H1 (cell line): ENCODE data around the gene TMEM50A. TPM values are rescaled to one million over a fixed set of nuclear protein-coding genes. Genes with fewer than 3 reads are reported as not detected.
"Not testable (repeated sequence)": the region's sequence is repeated elsewhere in the genome, so short reads cannot be mapped to it uniquely, and the experiment has no call there.

Experiments used
- CTCF ChIA-PET: fragments of 300-600 bp; sonication (Branson Sonifier 250); formaldehyde crosslinking; loops from one replicate; lab custom pipeline; 2021; ENCODE audit not compliant: partially characterized antibody; lab: Charles Lee
- POLR2A ChIA-PET: fragments of 300-600 bp; sonication (Branson Sonifier 250); formaldehyde crosslinking; loops from one replicate; lab custom pipeline; 2021; ENCODE audit warnings: inconsistent platforms; ENCODE audit not compliant: partially characterized antibody; lab: Charles Lee
- DNase-seq, 2 experiments: peaks; one replicate each; pipeline versions ENCODE4 v3.0.0 to v3.0.0-alpha.2; 2010 to 2022; ENCODE audit warnings: low spot score in 2 of 2, low read depth in 1 of 2, mixed read lengths in 1 of 2
- FAIRE-seq: peaks from 2 replicates; lab custom pipeline; 2011; peaks lifted over from hg19 to GRCh38; lab: Jason Lieb, UNC
- H2AFZ ChIP-seq: 2 replicates; pipeline ENCODE4 v1.8.1; 2012; ENCODE audit warnings: low read length, inconsistent platforms
- H2AK5ac ChIP-seq: 2 replicates; pipeline ENCODE4 v1.6.1; 2013; ENCODE audit warnings: low read depth, low read length
- H2BK120ac ChIP-seq: replicated peaks from 2 replicates; pipeline ENCODE3; 2013; ENCODE audit warnings: low read depth, low read length, inconsistent platforms
- H2BK12ac ChIP-seq: 2 replicates; pipeline ENCODE4 v1.6.1; 2013; ENCODE audit warnings: low read depth, low read length
- H2BK15ac ChIP-seq: 2 replicates; pipeline ENCODE4 v1.6.1; 2013; ENCODE audit warnings: low read length
- H2BK20ac ChIP-seq: 2 replicates; pipeline ENCODE4 v1.6.1; 2013; ENCODE audit warnings: low read length
- H2BK5ac ChIP-seq: 2 replicates; pipeline ENCODE4 v1.6.1; 2013; ENCODE audit warnings: low read depth, low read length
- H3K14ac ChIP-seq: 2 replicates; pipeline ENCODE4 v1.6.1; 2013; ENCODE audit warnings: inconsistent platforms; ENCODE audit not compliant: insufficient read length
- H3K18ac ChIP-seq: 2 replicates; pipeline ENCODE4 v1.6.1; 2013; ENCODE audit warnings: low read length; ENCODE audit errors: extremely low read depth
- H3K23ac ChIP-seq: 2 replicates; pipeline ENCODE4 v1.6.1; 2013; ENCODE audit warnings: inconsistent platforms; ENCODE audit not compliant: insufficient read length
- H3K23me2 ChIP-seq: 2 replicates; pipeline ENCODE4 v1.6.1; 2013; ENCODE audit warnings: low read depth, low read length
- H3K27ac ChIP-seq: 2 replicates; pipeline ENCODE4 v1.6.1; 2011; ENCODE audit warnings: low read depth, low read length, inconsistent platforms
- H3K27me3 ChIP-seq, 4 experiments: replicated peaks in 1 of 4; 1 replicate in 1 of 4; 2 replicates in 3 of 4; pipeline versions ENCODE4 v1.6.1 to v1.8.1; 2011 to 2013; ENCODE audit warnings: low read length in 3 of 4, mild to moderate bottlenecking in 3 of 4, inconsistent platforms in 2 of 4, mixed read lengths in 2 of 4, moderate library complexity in 1 of 4; ENCODE audit not compliant: control insufficient read depth in 3 of 4, insufficient read depth in 3 of 4; ENCODE audit errors: extremely low read depth in 1 of 4
- H3K36me3 ChIP-seq, 4 experiments: 2 replicates each; pipeline versions ENCODE4 v1.6.1 to v1.8.1; 2011 to 2013; ENCODE audit warnings: mild to moderate bottlenecking in 4 of 4, low read length in 3 of 4, moderate library complexity in 2 of 4, control low read depth in 1 of 4, inconsistent platforms in 1 of 4; ENCODE audit not compliant: insufficient read depth in 4 of 4, control insufficient read depth in 2 of 4
- H3K4ac ChIP-seq: replicated peaks from 2 replicates; pipeline ENCODE3; 2013; ENCODE audit warnings: low read length, low read depth, mixed read lengths, inconsistent platforms; ENCODE audit not compliant: insufficient read length
- H3K4me1 ChIP-seq, 4 experiments: replicated peaks in 1 of 4; 1 replicate in 1 of 4; 2 replicates in 3 of 4; pipeline versions ENCODE4 v1.6.1 to v1.8.1; 2011 to 2013; ENCODE audit warnings: low read length in 3 of 4, inconsistent platforms in 2 of 4, mixed read lengths in 1 of 4; ENCODE audit not compliant: insufficient read depth in 4 of 4, control insufficient read depth in 3 of 4
- H3K4me2 ChIP-seq, 2 experiments: 2 replicates each; pipeline versions ENCODE4 v1.6.1 to v1.8.1; 2011 to 2013; ENCODE audit warnings: low read depth in 2 of 2, low read length in 2 of 2, control low read depth in 1 of 2, inconsistent platforms in 1 of 2, mild to moderate bottlenecking in 1 of 2; ENCODE audit not compliant: insufficient read depth in 1 of 2
- H3K4me3 ChIP-seq, 4 experiments: fragments of 200-600, 300-600 bp in 1 of 4; sonication (generic), shearing (Covaris generic), sonication (Bioruptor Twin) in 1 of 4; 2 replicates each; pipeline versions ENCODE4 v1.5.1 to v1.8.1; 2011 to 2016; ENCODE audit warnings: low read length in 4 of 4, low read depth in 3 of 4, control low read depth in 2 of 4, inconsistent platforms in 2 of 4, mild to moderate bottlenecking in 2 of 4, mixed read lengths in 1 of 4, moderate library complexity in 1 of 4; ENCODE audit not compliant: insufficient read depth in 2 of 4; ENCODE audit errors: extremely low read depth in 1 of 4
- H3K56ac ChIP-seq: replicated peaks from 2 replicates; pipeline ENCODE3; 2013; ENCODE audit warnings: low read depth, mild to moderate bottlenecking, mixed read lengths, low read length, inconsistent platforms; ENCODE audit not compliant: insufficient read length
- H3K79me1 ChIP-seq: 2 replicates; pipeline ENCODE4 v1.6.1; 2013; ENCODE audit warnings: low read depth, low read length, control low read depth
- H3K79me2 ChIP-seq, 2 experiments: 2 replicates each; pipeline versions ENCODE4 v1.6.1 to v1.8.1; 2012 to 2013; ENCODE audit warnings: low read length in 2 of 2, mild to moderate bottlenecking in 2 of 2, inconsistent platforms in 1 of 2; ENCODE audit not compliant: insufficient read depth in 2 of 2, control insufficient read depth in 1 of 2
- H3K9ac ChIP-seq, 4 experiments: replicated peaks in 1 of 4; 1 replicate in 1 of 4; 2 replicates in 3 of 4; pipeline versions ENCODE4 v1.6.1 to v1.8.1; 2011 to 2013; ENCODE audit warnings: low read depth in 3 of 4, low read length in 3 of 4, control low read depth in 2 of 4, mild to moderate bottlenecking in 2 of 4, moderate library complexity in 2 of 4, inconsistent platforms in 1 of 4; ENCODE audit errors: extremely low read depth in 1 of 4
- H3K9me3 ChIP-seq, 2 experiments: 2 replicates each; pipeline versions ENCODE4 v1.6.1 to v1.8.1; 2012 to 2013; ENCODE audit warnings: mild to moderate bottlenecking in 2 of 2, moderate library complexity in 2 of 2, control low read depth in 1 of 2, inconsistent platforms in 1 of 2, low read depth in 1 of 2, low read length in 1 of 2, mixed read lengths in 1 of 2; ENCODE audit not compliant: insufficient read depth in 2 of 2
- H4K20me1 ChIP-seq, 2 experiments: replicated peaks in 1 of 2; 2 replicates each; pipeline versions ENCODE3 to v1.8.1; 2011 to 2013; ENCODE audit warnings: inconsistent platforms in 2 of 2, low read length in 2 of 2, mild to moderate bottlenecking in 1 of 2; ENCODE audit not compliant: insufficient read depth in 2 of 2, control insufficient read depth in 1 of 2
- H4K5ac ChIP-seq: 2 replicates; pipeline ENCODE4 v1.6.1; 2013; ENCODE audit warnings: low read length, low read depth, mixed read lengths, inconsistent platforms; ENCODE audit not compliant: insufficient read length
- H4K8ac ChIP-seq: 2 replicates; pipeline ENCODE4 v1.8.0; 2013; ENCODE audit warnings: mild to moderate bottlenecking, moderate library complexity, low read length, inconsistent platforms; ENCODE audit not compliant: insufficient read depth; ENCODE audit errors: extremely low read depth
- H4K91ac ChIP-seq: replicated peaks from 2 replicates; pipeline ENCODE3; 2013; ENCODE audit warnings: low read length, mixed read lengths, inconsistent platforms; ENCODE audit not compliant: insufficient read length
- WGBS, 2 experiments: shearing (Covaris generic) in 1 of 2; methylation state at CpG; one replicate each; pipeline versions ENCODE4 v1.1.6 to v1.1.7; 2013 to 2015; ENCODE audit warnings: low lambda C conversion rate in 2 of 2, mixed read lengths in 2 of 2, inconsistent platforms in 1 of 2, low coverage in 1 of 2, missing lambda C conversion rate in 1 of 2; ENCODE audit not compliant: insufficient replicate concordance in 2 of 2, insufficient coverage in 1 of 2, insufficient read length in 1 of 2; ENCODE audit errors: extremely low coverage in 1 of 2, missing lambda C conversion rate in 1 of 2; 5-methylcytosine and 5-hydroxymethylcytosine counted together
- polyA plus RNA-seq, 7 experiments: library from polyadenylated mRNA; depleted of rRNA in 3 of 7; stranded (reverse) in 5 of 7; unstranded in 2 of 7; fragments of >200 nt in 5 of 7; fragments of 200-250 nt in 2 of 7; gene quantifications; 1 replicate in 5 of 7; 2 replicates in 1 of 7; 4 replicates in 1 of 7; pipeline versions ENCODE4 v1.2.1 to v1.2.3, GENCODE V29; 2011 to 2013; ENCODE audit warnings: missing spikeins in 2 of 7, mixed read lengths in 2 of 7
- total RNA-seq: library from RNA; stranded (reverse); fragmentation: NEBNext Ultra II Directional; extraction: Animal tissue kit (Norgen Biotek cat#: 25700); gene quantifications from 2 replicates; pipeline ENCODE4 v1.2.1, GENCODE V29; 2021

TMEM50A gene
- total and polyA plus RNA-seq, 2 of the 8 experiments (the other 6 are each of a cell fraction or from before 2014, with no cell fraction given) = 98.6 to 111 TPM

DNA sequence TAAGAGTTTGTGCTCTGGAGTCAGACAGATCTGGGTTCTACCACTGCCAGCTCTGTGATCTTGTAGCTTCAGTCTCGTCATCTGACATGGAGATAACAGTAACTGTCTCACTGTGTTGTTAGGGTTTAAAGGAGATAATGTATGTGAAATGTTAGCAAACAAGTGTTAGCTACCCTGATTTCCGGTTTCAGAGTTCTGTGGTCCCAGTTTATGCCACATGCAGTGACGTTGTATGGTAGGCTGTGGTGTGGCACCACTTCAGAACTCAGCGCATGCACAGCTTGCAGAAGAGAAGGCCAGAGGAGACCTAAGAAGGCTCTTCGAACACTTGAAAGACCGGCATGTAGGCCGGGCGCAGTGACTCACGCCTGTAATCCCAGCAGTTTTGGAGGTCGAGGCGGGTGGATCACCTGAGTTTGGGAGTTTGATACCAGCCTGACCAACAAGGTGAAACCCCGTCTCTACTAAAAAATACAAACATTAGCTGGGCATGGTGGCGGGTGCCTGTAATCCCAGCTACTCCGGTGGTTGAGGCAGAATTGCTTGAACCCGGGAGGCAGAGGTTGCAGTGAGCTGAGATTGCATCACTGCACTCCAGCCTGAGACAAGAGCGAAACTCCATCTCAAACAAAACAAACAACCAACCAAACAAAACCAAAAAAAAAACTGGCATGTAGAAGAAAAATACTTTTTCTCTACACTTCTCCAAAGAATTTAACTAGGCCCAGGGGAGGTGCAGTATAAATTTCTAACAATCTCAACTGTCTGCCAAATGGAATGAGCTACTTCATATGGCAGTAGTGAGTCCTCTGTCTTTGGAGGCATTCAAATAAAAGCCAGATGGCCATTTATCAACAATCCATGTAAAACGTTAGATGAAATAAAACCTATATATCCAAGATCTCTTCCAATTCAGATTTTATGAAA lies 10.0 kb upstream of the TMEM50A start:
- DNase-seq, H3K36me3 ChIP-seq: not testable (repeated sequence)

More for the DNA sequence above, 10.0 kb upstream of the TMEM50A start:
- H3K79me1 ChIP-seq, H2AK5ac ChIP-seq, H2BK5ac ChIP-seq, H3K9ac ChIP-seq, H3K14ac ChIP-seq, H3K18ac ChIP-seq, CTCF ChIA-PET, H3K23ac ChIP-seq, H3K4me2 ChIP-seq, H2BK20ac ChIP-seq, H4K8ac ChIP-seq, H3K23me2 ChIP-seq, H4K20me1 ChIP-seq, H2AFZ ChIP-seq, H2BK15ac ChIP-seq, H4K91ac ChIP-seq, H3K4me3 ChIP-seq, POLR2A ChIA-PET, H3K9me3 ChIP-seq, FAIRE-seq, H4K5ac ChIP-seq, H2BK120ac ChIP-seq, H3K27me3 ChIP-seq, H3K79me2 ChIP-seq, H3K4me1 ChIP-seq, H2BK12ac ChIP-seq, H3K56ac ChIP-seq, H3K27ac ChIP-seq, H3K4ac ChIP-seq: not testable (repeated sequence)
- no CpG with 5 or more reads among the region's 17 CpGs for WGBS, 2 experiments
